HG03159 (cell line): ENCODE results near the gene SPTA1.

Experiments used
- ATAC-seq: cut with Tn5 transposase; IDR thresholded peaks from one replicate; pipeline ENCODE4 v1.9.1; 2021; ENCODE audit warnings: mild to moderate bottlenecking, moderate library complexity; ENCODE audit not compliant: unreplicated experiment

Gene SPTA1

DNA sequence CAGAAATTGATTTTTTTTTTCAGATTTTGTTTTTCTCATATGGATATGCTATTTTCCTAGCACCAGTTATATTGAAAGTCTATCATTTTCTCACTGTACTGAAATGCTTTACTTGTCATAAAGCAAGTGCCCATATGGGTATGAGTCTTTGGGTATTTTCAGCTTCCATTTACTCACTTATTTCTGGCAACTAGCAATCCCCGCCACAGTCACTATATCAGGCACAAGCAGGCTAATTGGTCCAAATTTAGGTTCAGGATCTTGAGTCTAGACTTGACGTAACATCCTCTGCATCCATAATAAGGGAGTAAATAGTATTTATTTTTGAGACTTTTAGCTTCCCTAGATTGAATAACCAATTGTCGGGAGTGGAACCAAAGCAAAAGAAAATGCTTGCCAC, 109.0 kb downstream of the SPTA1 start:
- no peak for ATAC-seq

DNA sequence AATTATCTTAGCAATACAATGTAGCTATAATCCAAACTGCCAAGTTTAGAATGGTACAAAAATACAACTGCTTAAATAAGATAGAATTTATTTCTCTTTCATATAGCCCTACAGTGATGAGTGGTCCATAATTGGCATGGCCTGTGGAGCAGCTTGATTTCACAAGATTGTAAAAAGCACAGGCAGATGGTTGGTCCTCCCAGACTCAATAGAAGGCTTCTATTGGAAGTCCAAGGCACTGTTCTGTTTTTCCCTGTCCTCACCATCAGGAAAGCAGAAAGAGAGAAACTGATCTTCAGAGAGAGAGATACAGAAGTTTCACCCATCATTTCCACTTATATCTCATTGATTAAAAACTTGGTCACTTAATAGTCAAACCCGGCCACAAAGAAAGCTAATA, 114.3 kb downstream of the SPTA1 start:
- ATAC-seq, result no peak

DNA sequence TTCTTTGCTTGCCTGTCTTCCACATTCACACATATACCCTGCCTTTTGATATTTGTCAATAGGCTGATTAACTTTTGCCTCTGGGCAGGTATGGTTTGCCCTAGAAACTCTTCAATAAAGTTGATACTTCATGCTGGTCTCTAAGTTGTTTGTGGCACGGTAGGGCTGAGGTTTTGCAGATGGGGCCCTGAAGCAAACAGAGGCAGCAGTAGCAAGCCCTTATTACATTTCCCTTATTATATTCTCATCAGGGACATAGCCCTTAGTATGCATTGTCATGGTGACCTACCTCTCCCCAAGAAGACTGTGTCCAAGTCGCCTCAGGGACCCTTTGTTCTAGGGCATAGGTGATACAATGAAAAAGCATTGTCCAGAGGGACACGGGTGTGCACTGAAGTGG, 116.0 kb downstream of the SPTA1 start, which contains the start of gene OR6P1:
Gene OR6P1, minus strand, starts transcription at position 101 of the 400 bp plus-strand sequence. CDS start 6,976 bp downstream, outside the sequence.
- ATAC-seq, result no peak

DNA sequence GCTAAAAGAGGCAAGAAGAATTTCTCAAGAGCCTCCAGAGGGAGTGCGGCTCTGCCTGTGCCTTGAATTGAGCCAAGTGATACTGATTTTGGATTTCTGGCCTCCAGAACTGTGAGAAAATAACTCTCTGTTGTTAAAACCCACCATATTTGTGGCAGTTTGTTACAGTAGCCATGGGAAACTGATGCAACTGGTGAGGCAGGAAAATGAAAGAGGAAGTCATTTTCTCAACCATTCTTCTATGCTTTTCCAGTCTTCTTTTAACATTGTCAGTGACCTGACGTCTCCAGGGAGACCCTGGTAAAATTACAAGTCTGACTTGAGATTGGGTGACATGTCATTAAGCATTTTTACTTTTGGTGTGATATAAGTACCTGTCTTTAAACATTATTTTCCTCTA, 121.9 kb downstream of the SPTA1 start:
- no peak for ATAC-seq

DNA sequence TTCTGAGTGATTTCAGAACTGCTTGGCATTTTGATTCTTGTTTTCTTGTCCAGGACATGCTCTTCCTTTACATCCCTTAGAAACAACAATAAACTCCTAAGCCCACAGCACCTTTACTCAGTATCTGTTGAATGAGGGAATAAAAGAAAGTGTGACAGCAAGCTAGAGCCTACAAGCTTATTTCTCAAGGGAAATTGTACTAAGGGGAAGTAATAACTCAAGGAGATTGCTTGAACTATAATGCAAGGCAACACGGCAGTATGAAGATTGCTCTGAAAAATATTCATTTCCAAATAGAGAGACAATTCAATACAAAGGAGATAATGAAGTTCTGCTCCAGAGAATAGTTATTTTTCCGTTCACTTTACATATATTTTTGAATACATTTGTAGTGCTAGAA, 122.7 kb downstream of the SPTA1 start:
- ATAC-seq, result no peak
